IMR-90 (cell line): ENCODE measurements around the gene TFAP2A.

Source experiments
- CEBPB ChIP-seq: IDR thresholded peaks from 2 replicates; pipeline ENCODE4 v1.6.1; 2012; ENCODE audit warnings: low read depth, low read length, improper control_type of control experiment
- POLR2A ChIP-seq: IDR thresholded peaks from 2 replicates; pipeline ENCODE4 v1.6.1; 2012; ENCODE audit warnings: mild to moderate bottlenecking, low read depth, low read length
- TF ChIP-seq, protein P1 (sequence below): conservative IDR thresholded peaks from 2 replicates; pipeline ENCODE4 v1.5.1; 2012; ENCODE audit warnings: mild to moderate bottlenecking, low read depth, low read length, improper control_type of control experiment

DNA sequence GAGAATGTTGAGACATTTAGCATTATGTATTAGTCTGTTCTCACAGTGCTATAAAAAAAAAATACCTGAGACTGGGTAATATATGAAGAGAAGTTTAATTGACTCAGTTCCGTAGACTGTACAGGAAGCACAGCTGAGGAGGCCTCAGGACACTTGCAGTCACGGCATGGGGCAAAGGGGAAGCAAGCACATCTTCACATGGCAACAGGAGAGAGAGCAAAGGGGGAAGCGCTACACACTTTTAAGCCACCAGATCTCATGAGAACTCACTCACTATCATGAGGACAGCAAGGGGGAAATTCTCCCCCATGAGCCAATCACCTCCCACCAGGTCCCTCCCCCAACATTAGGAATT lies 26.8 kb upstream of the TFAP2A start:
- TF ChIP-seq, protein P1, sequence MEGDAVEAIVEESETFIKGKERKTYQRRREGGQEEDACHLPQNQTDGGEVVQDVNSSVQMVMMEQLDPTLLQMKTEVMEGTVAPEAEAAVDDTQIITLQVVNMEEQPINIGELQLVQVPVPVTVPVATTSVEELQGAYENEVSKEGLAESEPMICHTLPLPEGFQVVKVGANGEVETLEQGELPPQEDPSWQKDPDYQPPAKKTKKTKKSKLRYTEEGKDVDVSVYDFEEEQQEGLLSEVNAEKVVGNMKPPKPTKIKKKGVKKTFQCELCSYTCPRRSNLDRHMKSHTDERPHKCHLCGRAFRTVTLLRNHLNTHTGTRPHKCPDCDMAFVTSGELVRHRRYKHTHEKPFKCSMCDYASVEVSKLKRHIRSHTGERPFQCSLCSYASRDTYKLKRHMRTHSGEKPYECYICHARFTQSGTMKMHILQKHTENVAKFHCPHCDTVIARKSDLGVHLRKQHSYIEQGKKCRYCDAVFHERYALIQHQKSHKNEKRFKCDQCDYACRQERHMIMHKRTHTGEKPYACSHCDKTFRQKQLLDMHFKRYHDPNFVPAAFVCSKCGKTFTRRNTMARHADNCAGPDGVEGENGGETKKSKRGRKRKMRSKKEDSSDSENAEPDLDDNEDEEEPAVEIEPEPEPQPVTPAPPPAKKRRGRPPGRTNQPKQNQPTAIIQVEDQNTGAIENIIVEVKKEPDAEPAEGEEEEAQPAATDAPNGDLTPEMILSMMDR: no peak
- TF ChIP-seq POLR2A (no peak), CEBPB (no peak)
